GM19023 (cell line): Measurements from ENCODE around the gene CCDC13.

Source experiments
- ATAC-seq: cut with Tn5 transposase; IDR thresholded peaks from one replicate; pipeline ENCODE4 v1.9.1; 2021; ENCODE audit warnings: mild to moderate bottlenecking, moderate library complexity; ENCODE audit not compliant: unreplicated experiment

CCDC13 gene

DNA sequence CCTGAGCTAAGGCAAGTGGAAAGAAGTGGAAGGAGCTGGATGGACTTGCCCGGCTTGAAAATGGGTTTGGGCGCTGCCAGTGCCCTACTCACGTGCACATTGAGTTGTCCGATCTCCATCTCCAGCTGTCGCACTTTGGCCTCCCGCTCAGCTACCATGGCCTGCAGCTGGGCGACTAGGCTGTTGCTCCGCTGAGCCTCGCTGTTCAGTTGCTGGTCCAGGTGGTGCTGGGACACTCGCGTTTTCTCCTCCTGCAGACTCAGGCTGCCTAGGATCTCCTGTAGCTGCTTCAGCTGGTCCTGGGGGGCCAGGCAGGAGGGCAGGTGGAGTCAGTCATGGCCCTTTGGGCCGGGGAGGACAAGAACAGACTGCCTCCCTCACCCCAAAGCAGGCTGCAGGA lies 37.4 kb downstream of the CCDC13 start:
- no peak for ATAC-seq

DNA sequence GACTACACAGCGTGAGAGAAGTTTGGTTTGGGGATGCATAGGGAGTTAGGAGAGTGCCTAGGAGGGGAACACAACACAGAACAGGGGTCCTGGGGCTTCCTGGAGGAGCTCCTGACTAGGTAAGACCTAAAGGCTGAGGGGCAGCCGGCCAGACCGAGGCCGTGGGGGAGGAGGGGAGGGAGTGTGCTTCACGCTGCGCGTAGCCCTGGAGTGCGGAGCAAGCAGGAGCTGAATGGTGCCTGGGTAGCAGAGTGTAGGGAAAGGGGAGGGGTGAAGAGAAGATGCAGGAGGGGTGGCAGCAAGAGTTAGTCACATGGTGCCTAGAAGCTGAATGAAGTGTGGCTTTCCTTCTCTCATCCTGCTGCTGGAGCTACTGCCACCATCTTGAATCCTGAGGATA lies 38.0 kb downstream of the CCDC13 start:
- ATAC-seq = no peak

DNA sequence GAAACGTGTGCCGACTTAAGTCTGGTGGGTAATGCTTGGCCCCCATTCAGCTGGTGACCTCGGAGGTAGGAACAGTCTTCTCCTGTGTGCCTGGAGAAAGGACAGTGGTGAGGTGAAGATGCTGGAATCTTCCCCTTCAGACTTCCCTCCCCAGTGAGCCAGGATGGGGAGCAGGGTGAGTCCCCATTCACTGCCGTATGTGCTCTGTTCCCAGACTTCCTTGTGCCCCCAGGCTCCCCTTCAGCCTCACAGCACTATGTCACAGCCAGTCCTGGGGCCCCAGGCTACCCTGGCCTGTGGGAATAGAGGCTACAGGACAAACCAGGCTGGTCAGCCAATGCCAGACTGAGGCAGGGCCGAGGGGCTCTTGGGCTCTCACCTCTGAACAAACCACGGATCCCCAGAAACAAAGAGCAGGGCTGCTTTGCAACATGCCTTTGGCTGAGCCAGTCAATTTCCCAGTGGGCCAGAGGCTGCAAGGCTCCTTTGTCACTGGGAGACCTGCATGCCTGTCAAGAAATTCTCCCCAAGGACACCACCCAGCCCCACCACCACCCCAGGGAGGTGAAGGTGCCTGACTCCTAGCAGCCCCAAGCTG lies 38.7 kb downstream of the CCDC13 start:
- ATAC-seq = no peak

DNA sequence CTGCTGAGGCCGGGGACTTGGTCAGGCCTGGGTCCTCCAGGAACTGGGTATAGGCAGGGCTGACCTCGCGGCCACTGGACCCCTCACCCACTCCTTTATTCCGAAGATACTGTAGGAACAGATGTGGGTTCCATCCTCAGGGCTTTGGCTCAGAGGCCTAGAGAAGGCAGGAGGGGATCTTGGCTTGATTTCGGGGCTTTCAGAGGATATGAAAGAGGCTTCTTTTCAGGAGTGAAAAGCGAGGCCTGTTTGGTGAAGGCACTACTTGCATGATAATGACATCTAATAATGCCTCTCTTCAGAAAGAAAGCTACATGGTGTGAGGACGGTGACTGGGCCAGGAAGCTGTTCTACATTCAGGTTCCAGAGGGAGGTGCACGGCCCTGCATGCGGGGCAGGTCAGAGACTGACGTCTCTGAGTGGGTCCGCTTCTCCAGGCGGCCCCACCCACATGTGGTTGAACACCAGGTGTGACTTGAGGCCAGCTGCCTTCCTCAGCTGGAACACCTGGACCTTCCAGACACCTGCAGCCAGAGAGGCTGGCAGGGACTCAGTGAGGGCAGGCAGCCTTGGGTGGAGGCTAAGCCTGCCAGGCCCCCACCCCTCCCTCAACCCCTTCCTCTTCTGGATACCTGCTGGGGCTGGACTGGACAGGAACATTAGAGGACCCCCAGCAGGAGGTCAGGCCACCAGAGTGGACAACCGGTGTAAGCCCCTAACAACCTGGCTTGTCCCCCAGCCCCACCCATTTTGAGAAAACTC lies 39.4 kb downstream of the CCDC13 start:
- ATAC-seq = no peak

DNA sequence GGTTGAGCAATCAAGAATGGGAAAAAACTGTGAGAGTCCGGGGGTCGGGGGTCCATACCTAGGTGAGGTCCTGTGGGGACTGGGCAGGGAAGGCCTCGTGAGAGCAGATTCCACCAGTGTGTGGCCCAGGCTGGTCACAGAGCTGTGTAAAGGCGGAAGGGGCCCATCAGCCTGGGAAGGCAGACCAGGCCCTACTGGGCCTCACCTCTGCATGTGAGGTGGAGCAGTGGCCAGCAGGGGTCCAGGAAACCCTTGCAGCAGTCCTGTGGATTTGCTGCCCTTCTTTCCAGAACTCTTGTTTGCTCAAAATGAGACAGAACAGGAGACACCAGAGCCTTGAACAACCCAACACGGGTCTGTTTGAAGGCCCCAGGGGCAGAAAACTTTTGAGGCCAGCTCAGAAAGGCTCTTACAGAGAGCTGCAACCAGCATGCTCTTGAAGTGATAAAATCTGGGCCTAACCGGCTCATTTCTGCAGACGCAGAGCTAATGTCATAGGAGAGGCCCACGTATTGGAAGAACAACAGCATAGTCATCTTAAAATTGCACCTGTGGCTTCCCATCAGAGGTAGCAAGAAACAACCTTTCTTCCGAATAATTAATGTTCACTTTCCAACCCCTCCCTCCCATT lies 40.1 kb downstream of the CCDC13 start:
- ATAC-seq = no peak

DNA sequence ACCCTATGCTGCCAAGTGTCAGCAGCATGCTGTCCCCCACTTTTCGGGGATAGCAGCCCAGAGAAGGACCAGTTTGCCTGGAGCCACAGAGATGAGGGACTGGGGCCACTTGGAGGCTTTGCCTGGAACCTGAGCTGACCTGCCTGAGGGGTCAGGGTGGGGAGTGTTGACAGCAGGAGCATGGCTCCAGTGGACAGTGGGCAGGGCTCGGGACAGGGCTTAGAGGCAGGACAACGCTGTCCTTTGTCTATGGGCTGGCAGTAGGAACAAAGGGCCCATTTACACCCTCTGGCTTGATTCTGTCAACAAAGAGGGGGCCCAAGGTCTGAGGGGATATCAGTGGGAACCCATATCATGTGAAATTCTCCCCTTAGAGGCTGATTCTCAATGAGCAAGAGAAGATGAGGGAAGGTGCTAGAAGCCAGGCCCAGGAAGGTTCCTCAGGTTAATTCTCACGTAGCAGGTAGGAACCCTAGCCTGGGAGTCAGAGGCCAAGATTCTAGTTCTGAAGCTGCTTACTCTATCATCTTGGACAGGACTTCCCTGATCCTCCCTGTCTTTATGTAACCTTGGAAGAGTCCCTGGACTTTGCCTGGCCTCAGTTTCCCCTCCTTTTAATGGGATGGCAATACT lies 40.7 kb downstream of the CCDC13 start:
- no peak for ATAC-seq

DNA sequence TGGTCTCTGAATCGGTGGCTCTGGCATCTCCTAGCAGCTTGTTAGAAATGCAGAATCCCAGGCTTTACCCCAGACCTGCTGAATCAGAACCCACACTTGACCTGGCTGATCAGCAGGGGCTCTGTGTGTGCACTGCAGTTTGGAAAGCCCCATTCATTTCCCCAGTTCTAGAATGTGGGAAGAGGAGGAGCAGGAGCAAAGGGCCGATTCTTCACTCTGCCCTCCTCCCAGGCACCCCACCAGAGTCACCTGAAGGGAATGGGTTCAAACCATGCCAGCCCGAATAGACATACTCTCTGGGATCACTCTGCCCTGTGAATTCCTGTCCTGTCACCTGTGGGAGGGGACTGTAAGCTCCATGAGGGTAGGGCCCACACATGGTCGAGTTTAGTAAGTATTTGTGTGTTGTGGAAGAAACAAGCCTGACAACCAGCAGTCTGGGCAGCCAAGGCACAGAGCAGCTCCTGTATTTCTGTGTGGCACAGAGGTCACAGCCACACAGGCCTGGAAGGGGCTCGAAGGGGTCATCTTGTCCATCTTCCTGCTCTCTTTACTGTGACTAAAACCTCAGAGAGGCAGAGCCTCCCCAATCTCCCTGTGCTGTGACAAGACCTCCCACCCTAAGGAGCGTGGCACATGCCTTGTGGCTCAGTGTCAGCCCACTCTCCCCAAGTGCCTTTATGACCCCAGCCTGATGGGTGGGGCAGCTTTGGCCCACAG lies 41.4 kb downstream of the CCDC13 start:
- ATAC-seq = no peak

DNA sequence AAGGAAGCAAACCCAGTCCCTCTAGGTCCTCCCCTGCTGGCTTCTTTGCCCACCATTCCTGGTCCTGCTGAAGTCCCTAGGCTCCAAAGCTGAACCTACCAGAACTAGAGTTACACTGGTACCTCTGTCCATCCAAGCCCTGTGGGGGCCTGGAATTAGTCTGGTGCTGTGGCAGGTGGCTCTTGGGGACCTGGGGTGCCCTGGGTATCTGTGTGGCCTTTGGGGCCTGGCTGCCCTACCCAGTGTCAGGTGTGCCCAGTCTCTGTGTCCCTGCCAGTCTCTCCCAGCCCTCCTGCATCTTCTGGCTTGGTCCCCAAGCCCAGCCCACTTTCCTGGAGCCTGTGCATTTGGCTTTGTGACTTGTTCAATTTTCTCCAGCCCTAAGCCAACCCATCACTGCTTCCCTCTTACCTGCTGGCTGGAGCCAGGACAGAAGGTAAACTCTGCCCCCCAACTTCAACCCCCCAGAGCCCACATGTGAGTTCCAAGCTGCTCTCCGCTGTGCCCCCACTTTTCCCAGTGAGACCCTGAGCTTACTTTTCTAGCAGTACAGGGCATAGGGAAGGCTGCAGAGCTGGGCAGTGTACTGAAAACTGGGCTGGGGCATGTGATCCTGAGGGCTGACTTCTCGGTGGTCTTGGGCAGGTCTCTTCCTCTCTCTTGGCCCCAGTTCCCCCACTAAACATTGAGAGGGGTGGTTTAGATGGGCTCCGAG lies 42.2 kb downstream of the CCDC13 start:
- no peak for ATAC-seq

DNA sequence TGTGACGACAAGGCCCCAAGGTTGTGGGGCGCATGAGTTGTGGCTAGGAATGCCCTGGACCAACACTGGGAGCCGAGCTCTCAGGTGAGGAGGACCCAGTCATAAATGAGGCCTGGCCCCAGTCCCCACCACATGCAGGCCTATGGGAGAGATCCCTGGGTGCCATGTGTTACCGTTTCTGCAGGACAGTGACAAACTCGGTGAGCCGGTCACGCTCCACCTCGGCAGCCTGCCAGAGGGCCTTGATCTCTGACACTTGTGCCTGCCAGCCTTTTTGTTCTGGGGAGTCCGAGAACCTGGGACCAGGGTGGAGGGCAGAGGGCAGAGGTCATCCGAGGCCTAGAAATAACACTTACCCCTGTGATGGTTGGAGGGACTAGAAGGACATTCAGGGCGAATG lies 42.8 kb downstream of the CCDC13 start:
- ATAC-seq = no peak

DNA sequence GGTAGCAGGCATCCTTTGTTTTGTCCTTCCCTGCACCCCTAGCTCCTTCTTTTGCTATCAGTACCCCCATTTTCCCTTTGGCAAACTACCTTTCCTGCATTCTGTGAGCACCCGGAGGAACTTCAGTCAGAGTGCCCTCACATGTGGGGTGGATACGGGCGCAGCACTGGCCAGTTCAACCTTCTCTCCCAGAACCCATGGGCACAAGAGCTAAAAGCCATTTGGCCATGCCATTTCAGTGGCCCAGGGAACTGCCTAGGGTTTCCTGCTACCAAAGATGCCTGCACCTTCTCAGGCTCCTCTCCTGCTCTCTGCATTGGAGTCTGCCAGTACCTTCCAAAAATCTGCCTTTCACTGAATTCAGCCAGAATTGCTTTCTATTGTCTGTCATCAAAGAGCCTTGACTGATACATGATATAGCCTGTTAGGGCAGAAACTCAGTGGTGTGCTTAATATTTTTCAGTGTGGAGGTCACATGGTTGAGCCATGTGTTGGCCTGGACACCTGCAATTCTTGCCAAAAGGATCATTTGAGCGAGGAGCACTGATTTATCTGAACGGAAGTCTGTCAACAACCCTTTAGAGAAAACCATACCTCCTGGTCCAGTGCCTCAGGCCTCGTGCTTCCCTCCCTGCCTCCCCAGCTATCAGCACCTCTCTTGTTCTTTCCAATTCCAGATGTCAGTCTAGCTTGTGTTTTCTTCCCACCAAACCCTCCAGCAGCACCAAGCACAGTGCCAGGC lies 43.5 kb downstream of the CCDC13 start:
- ATAC-seq = no peak

DNA sequence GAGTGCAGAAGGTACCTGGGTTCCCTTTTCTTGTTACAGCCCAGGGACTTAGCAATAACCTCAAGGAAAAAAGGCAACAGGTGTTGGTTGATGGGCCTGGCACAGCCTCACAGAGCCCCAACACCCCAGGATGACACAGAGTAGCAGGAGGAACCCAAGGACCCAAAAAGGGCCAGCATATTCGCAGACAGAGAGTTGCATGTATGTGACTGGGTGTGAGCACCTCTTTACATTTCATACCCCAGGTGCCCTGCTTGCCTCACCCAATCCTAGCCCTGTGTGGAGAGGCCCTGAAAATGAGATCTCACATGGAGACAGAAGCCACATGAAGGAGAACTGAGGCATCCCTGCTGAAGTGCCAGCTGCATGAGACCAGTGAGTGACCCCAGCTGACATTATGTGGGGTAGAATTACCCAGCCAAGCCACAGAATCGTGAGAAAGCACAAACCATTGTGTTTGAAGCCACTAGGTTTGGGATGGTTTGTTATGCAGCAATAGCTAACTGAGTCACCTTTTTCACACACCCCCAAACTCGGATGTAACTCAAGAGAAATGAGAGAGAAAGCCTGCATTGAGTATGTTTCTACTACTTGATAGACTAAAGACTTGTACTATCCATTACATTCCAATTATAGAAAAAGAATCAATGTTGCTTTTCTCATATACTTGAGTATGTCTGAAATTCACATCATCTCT lies 44.2 kb downstream of the CCDC13 start:
- ATAC-seq = no peak

DNA sequence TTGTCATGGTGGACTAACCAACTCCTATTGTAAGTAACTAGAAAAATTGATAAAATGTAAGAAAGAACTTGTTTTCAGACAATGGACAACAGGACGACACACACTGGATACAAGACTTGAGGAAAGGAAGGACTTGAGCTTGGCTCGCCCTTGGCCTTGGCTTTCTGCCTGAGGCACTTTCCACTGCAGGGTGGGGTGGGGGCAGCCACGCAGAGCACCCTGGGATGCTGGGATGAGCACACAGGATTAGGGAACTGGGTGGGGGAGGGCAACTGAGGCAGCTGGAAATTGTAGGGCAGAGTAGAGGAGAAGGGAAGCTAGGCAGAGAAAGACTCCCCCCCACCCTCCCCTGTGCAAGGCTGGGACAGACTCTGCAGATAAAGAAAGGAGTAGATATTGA lies 45.0 kb downstream of the CCDC13 start:
- ATAC-seq = no peak

DNA sequence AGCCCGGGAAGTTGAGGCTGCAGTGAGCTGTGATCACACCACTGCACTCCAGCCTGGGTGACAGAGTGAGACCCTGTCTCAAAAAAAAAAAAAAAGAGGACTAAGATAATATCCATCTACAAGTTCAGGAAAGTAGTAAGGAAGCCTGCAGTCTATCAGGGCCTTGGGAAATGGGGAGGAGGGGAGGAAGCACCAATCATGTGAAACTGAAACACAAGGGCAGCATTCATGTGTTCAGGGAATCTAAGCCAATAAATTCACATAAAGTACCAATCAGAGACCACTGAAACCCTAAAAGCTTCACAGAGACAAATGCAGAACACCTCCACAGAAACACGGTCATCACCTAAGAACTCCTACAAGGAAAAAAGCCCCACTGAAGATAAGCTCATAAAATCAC lies 47.6 kb downstream of the CCDC13 start:
- no peak for ATAC-seq

DNA sequence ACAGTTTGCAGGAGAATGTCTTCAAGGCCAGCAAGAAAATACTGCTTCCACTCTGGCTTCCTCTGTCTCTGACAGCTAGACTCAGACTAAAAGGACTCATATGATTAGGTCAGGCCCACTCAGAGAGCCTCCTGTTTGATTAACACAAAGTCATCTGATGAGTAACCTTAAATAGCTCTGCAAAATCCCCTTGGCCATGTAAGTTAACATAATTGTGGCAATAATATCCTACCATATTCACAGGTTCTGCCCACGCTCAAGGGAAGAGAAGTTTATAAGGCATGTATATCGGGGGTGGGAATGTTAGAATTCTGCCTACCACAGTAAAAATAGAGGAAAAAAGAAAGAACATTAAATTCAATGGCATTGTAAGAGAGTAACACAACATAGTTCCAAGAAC lies 49.8 kb downstream of the CCDC13 start:
- ATAC-seq = no peak
